GM18505 (cell line): ENCODE measurements around the gene MAML2.

Experiments
- ATAC-seq: cut with Tn5 transposase; IDR thresholded peaks from one replicate; pipeline ENCODE4 v1.9.1; 2021; ENCODE audit not compliant: unreplicated experiment
- POLR2A ChIP-seq: IDR thresholded peaks from 4 replicates; pipeline ENCODE4 v1.6.1; 2011; ENCODE audit warnings: borderline replicate concordance; ENCODE audit not compliant: insufficient read depth, insufficient read length; ENCODE audit errors: extremely low read depth

Gene MAML2

GRCh38 chr11:96331699-96332116 is 11.3 kb downstream of the MAML2 start:
- no peak for ATAC-seq
- TF ChIP-seq POLR2A, result no peak

- ATAC-seq, result no peak
- no peak for TF ChIP-seq POLR2A
These were observed 12.5 kb downstream of the MAML2 start for GRCh38 chr11:96330511-96330859.

GRCh38 chr11:96329855-96330510 is 13.0 kb downstream of the MAML2 start:
- TF ChIP-seq POLR2A, result no peak
- no peak for ATAC-seq

GRCh38 chr11:96329419-96329818 is 13.6 kb downstream of the MAML2 start:
- ATAC-seq, result no peak
- TF ChIP-seq POLR2A, result no peak

DNA sequence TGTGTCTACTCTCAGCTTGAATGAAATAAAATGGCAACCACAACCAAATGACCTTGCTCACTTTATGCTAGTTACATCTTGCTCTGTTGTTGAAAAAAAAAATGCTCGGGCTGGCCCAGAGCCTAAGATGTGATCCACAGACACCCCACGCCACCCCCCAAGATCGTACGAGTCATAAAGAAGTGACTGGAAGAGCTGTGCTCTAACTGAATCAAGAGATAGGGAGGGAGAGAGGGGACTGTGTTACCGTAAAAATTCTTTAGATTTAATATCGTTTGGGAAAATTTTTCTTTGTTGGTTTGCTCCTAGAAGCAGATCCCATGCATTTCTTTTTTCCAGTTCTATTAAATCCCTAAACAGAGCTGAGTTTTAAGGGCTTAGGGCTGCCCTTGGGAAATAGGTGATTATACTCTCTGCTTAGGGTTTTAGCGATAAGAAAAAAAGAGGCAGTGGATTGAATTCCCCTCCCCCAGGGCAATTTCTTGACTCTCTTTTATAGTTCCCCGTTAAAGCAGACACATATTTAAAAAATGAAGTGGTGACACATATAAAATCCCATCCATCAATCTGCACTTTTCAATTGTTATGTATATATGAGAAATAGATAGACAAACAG is 14.5 kb downstream of the MAML2 start:
- no peak for ATAC-seq
- TF ChIP-seq POLR2A, result no peak

DNA sequence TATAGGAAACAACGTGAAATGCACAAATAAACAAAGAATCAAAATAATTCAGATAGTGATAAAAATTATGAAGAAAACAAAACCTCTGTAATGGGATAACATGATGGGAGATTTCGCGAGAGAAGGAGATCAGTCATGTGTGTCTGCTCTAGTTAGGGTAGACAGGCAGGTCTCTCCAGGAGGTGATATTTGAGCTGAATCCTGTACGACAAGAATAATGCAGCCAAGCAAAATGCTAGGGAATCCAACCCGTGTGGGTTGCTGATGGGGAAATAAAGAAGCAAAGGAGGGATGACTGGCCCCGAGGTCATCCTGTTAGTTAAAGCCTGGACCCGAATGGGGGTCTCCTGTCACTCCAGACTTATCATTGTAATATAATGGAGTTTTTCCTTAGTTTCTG is 16.0 kb downstream of the MAML2 start:
- TF ChIP-seq POLR2A, result no peak
- no peak for ATAC-seq

DNA sequence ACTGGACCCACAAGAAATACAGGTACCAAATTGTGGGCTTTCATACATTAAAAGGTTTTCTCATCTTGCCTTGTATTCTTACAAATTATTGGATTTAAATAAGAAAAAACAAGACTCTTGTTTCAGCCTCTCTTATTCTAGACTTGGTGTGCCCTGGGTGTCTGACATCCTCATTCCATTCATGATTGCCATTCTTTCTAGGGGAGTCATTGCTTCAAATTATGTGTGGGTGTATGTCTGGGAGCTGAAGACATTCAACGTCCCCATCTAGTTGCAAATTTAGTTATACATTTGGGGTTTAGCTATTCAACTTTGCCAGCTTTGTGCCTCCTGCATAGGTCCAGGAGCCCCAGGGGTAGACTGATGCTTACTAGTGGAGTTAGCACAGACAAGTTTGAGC is 18.1 kb downstream of the MAML2 start:
- no peak for ATAC-seq

DNA sequence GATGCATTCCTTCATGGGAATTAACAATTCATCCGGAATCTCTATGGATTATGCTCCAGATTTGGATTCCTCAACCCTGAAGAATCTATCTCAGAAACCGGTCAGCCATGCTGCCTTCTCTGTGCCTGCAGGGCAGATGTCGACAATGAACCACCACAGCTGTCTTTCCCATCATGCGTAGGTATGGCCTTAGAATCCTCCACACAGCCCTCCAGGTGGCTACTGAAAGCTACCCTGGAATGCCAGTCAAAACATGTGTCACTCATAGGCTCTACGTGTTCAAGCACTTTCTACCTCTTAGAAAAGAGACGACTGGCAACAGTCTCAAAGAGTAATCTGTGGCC is 19.4 kb downstream of the MAML2 start:
- no peak for TF ChIP-seq POLR2A
- no peak for ATAC-seq

More for the DNA sequence above, 18.1 kb downstream of the MAML2 start:
- TF ChIP-seq POLR2A, result no peak

GRCh38 chr11:96322775-96323641 is 20.0 kb downstream of the MAML2 start:
- TF ChIP-seq POLR2A, result no peak
- ATAC-seq, result no peak

GRCh38 chr11:96321091-96321490 is 21.9 kb downstream of the MAML2 start:
- TF ChIP-seq POLR2A, result no peak
- ATAC-seq, result no peak

DNA sequence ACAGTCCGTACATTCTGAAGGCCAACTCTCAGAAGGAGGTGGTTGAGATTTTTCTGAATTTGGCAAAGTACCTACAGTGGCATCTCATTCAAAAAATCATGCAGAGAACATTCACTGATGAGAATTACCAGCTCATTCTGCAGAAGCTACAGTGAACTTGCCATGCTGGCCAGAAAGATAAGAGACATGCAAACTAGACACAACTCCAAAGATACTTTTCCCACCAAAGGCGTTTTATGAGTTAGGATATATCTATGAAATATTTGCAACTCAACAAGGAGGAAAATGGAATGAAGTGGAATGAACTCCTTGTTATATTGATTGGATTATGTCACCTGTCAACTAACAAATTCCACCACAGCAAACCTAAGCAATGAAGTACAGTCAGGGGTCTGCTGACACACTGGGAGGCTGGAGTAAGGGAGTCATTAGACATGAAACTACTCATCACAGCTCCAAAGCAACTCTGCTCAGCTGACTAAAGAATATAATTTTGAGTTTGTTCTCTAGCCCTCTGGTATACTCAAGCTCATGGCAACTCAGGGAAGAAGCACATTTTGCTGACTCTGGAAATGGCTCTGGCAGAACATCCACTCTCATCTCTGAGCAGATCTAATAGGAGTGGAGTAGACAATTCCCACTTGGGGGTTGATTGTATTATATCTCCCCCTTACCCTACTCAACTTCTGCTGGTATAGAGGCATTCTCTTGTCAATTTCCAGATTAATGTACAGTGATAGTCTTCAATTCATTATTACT is 22.9 kb downstream of the MAML2 start:
- no peak for ATAC-seq
- TF ChIP-seq POLR2A, result no peak

DNA sequence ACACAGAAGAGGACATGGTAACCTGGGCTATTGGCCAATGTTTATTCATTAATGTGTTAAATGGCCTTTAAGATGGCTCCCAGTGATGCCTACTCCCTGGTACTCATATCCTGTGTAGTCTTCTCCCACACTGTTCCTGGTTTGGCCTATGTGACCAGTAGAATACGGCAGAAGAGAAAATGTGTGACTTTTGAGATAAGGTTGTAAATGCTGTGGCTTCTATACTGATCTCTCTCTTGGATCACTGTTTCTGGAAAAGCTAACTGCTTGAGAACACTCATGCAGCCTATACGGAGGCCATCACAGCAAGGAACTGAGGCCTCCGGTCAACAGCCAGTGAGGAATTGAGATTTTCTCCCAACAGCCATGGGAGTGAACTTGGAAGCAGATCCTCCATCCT is 24.1 kb downstream of the MAML2 start:
- no peak for TF ChIP-seq POLR2A
- no peak for ATAC-seq

- ATAC-seq, result no peak
- no peak for TF ChIP-seq POLR2A
These were observed 24.6 kb downstream of the MAML2 start for GRCh38 chr11:96318399-96318798.
